SK-N-MC (cell line): ENCODE data around the gene GDA.

ENCODE experiments used
- EZH2 ChIP-seq: fragments of 200-600 bp; sonication (generic); IDR thresholded peaks from one replicate; pipeline ENCODE4 v1.6.1; 2017; ENCODE audit warnings: antibody characterized with exemption
- FOXP2 ChIP-seq: optimal IDR thresholded peaks from 2 replicates; pipeline ENCODE3; 2011; ENCODE audit warnings: mild to moderate bottlenecking, moderate library complexity; ENCODE audit not compliant: insufficient read depth; ENCODE audit errors: extremely low read length, control extremely low read depth
- POLR2AphosphoS5 ChIP-seq: IDR thresholded peaks from 2 replicates; pipeline ENCODE4 v1.6.1; 2012; ENCODE audit warnings: mild to moderate bottlenecking, low read depth, low read length, borderline replicate concordance

GRCh38 chr9:72188232-72188631 lies 39.0 kb downstream of the GDA start:
- TF ChIP-seq POLR2AphosphoS5 (no peak), EZH2 (no peak), FOXP2 (no peak)
